Hematopoietic multipotent progenitor cell treated with erythropoietin and hydrocortisone succinate and interleukin-3 and kit ligand, for 4 days (in vitro differentiated cells): ENCODE data around the gene PHC3.
A peak's percentile ranks its signal among the peaks of the same experiment; 100 is the strongest.

Experiments used
- DNase-seq: peaks from one replicate; pipeline ENCODE4 v3.0.0-alpha.2; 2015

Gene PHC3

DNA sequence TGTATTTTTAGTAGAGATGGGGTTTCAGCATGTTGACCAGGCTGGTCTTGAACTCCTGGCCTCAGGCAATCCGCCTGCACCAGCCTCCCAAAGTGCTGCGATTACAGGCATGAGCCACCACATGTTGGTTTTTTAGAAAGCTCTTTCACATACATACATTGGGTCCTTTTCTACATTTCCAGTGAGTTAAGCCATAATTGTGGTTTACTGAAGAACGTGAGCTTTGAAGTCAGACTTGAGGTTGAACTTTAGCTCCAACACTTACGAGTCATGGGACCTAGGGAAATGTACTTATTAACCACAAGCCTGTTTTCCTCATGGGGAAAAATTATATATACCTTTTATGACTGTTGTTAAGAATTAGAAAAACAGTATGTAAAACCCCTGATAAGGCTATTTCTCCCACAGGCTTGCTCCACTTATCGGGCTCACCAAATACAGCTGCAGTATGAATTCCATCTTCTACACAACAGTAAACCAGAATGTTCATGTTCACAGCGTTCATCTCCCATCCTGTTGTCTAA, 104.8 kb downstream of the PHC3 start:
- DNase-seq = peak; percentile 16

DNA sequence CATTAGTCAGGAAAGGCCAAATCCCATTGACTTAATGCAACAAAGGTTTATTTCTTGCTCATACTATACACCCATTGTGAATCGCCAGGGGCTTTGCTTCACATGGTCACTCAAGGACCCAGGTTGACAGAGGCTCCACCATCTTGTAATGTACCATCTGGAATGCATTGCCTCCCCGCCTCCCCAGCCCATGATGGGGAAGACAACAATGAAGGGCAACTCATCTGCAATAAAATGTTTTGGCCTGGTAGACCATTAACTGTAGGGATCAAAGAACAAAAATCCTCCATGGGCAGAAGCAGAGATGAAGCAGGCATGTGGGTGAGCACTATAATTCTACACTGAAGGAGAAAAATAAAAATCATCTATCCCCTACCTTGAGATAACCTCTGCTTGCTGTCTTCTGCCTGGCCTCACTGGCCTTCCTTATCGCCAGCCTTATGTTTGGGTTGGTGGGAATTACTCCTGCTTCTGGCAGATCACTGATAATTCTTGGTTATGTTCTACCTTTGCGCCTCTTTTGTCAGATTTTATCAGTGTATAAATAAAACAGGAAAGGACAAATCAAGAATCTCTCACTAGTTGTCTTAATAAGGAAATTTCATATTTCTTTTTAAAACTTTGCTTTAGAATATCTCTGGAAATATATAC, 106.0 kb downstream of the PHC3 start:
- DNase-seq = no peak

DNA sequence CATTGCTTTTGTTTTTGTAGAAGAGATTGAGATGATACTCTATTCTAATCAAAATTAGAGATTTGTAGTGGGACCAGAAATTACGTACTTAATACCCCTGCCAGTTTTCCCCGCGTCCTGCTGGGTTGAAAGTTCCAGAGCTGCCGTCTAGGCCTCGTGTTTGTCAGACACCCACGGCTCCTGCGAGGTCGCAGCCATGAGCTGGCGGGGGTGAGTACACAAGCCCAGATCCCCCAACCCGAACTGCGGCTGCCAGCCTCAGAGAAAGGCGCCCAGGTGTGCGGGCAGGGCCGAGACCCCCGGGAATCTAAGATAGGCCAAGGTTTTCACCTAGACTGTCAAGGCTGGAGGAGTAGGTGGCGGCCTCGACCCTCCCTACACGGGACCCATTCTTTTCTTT, 117.4 kb downstream of the PHC3 start:
- no peak for DNase-seq

DNA sequence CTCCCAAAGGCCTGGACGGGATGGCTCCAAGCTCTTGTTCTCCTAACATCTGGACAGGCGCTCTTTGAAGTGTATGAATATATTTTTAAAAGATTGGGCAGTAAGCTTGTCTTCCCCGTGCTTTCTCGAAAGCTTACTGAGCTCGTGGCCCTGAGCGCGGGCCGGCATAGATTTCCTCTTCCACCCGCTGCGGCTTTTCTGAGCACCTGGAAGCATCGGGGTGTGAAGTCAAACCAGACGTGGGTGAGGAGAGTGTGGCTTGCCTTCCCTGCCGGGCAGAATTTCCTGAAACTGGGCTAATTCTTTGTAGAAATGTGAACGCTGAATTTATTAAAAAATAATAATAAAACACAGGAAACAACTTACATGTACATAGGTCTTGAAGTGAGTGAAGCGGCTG, 117.8 kb downstream of the PHC3 start:
- DNase-seq = no peak

DNA sequence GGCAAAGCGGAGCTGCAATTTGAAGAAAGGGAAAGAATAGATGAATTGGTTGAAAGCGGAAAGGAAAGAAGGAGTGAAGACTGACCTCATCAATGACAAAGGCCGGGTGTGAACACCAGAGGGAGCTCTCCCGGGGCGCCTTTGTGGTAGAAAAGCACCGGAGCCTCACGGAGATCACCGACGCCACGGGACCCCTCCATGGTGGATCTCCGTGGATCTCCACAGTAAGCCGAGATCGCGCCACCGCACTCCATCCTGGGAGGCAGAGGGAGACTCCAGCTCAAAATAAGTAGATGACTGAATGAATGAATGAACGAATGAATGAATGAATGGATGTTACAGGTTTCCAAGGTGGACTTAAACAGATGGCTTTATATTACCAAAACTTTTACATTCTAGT, 118.8 kb downstream of the PHC3 start:
- DNase-seq = no peak

DNA sequence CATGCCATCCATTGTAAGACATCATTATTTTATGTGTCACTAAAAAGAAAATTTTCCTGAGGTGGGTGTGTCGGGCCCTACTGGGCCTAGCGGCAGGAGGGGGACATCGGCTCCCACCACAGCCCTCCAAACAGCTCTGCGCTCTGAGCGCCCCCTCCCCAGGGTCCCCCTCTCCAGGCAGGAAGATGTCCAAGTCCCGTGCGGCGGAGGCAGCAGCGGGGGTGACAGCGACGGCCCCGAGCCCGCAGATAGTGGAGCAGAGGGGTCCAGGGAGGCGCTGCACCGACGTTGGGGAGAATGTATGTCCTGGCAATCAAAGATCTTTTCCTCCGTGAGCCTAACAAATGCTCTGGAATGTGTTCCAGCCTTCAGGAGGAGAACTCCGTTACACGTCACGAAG, 119.5 kb downstream of the PHC3 start:
- no peak for DNase-seq

DNA sequence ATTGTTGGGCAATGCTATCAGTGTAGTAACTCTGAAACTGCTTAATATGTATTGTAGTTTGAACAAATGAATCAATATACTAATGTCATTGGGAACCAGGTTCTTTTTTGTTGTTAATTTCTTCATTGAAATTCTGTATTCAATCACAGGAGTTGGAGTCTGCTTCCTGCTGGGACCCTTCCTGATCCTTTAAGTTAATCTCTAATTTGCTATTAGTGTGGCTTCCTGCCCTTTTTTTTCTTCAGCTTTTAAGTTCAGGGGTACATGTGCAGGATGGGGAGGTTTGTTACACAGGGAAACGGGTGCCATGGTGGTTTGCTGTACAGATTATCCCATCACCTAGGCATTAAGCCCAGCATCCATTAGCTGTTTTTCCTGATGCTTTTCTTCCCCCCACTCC, 122.1 kb downstream of the PHC3 start:
- no peak for DNase-seq

DNA sequence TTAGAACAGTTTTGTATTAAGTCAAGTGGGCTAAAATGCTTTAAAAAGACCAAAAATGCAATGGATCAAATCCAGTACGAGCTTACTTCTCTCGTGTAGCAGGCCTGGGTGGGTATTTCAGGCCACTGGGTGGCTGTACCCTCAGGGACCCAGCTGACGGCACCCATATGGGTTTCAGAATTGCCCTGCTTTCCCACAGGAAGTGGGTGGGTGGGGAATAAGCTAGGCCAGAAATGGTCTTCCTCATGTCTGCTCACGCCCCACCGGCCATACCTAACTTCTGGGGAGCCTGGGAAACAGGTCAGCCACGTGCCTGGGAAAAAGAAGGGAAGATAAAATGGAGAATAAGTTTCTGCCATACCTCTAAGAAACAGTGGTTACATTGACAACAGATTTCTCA, 123.4 kb downstream of the PHC3 start:
- no peak for DNase-seq

DNA sequence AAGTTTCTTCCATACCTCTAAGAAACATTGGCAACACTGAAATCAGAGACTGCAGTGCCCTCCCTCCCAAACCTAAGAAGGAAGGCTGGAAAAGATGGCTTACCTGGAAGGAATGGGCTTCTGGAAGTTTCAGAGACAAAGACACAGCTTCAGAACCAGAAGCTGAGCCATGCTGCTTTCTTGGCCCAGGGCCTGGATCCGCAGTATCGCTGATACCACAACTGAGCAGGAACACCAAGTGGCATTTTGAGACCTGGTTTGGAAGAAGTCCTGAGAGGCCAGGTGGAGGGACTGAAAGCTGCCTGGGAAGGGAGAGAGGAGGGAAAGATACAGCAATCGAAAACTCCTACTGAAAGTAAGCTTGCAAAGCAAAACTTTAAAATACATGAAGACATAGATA, 124.0 kb downstream of the PHC3 start:
- DNase-seq = no peak

DNA sequence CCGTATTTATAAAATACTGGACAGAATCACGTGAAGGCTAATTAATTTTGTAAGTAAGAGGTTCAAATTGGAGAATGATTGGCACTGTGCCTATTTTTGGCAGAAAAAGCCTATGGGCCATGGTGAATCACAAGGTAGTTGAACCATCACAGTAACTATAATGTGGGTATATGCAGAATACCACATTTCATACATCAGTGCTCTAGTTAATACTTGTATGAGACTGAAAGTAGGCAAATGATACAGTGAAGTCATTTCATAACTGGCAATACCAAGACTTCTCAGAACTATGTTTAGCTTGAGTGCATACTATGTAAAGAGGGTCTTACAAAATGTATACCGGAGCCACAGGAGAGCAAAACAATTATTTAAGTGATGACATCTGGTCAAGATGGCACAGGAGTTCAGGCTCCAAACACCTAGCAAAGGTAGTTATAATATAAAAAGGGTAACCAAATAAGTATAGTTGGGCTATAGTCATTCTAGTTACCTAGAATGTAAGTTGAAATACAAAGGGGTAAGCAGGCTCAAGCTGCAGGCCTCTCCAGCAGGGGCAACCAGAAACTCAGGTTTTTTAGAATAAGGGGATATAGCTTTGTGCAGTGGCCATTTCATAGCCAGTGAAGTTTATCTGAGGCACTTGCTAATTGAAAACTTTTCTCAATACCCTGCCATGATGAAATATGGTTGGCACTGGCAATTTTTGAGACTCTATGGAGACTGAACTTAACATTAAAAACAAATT, 124.7 kb downstream of the PHC3 start:
- DNase-seq = no peak

DNA sequence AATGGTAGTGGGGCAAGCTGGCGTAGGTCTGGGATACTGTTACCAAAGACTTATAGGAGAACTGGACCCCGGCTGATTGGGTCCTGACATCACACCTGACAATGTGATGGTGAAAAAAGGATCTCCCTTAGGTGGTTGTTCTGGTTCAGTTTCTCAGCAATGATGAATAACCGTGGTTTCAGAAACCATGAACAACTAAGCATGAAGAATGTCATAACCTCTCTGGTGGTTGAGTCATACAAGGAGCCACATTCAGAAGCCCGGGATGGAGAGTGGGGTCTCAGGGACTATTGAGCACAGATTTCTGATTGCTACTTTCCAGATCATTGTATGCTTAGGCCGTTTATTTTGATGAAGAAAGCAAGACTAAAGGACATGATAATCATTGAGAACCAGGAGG, 126.3 kb downstream of the PHC3 start:
- no peak for DNase-seq

DNA sequence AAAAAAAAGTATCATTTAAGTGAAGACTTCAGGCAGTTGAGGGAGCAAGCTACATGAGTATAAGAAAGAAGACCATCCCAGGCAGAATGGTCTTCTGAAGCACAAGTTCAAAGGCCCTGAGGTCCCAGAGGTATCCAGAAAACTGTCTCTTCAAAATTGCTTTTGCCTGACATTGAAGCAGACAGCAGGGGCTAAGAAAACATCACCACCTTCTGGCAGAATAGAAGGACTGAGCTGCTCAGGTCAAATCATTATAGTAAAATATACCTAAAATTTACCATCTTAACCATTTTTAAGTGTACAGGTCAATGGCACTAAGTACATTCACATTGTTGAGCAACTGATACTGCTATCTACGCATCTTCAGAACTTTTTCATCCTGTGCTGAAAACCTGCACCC, 127.3 kb downstream of the PHC3 start:
- peak; percentile 66 for DNase-seq

DNA sequence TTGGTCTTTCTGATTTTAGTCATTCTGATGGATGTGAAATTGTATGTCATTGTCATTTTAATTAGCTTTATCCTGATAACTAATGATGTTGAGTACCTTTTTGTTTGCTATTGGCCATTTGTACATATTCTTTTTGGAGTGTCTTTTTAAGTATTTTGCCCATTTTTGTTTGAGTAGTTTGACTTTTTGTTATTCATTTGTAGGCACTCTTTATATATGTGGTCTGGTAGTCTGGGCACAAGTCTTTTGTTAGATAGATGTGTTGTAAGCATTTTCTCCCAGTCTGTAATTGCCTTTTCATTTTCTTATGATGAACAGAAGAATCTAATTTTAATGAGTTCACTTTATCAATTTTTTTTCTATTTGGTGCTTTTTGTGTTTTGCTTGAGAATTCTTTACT, 129.1 kb downstream of the PHC3 start:
- no peak for DNase-seq

DNA sequence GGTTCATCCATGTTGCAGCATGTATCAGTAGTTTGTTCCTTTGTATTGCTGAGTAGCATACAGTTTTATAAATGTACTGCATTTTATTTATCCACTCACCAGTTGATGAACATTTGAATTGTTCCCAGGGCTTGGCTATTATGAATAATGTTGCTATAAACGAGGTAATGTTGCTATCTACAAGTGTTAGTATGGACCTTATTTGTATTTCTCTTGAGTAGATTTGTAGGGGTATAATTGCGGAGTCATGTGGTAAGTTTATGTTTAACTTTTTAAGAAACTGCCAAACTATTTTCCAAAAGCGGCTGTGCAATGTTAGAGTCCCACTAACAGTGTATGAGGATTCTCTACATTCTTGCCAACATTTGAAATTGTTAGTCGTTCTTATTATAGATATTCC, 130.8 kb downstream of the PHC3 start:
- no peak for DNase-seq

DNA sequence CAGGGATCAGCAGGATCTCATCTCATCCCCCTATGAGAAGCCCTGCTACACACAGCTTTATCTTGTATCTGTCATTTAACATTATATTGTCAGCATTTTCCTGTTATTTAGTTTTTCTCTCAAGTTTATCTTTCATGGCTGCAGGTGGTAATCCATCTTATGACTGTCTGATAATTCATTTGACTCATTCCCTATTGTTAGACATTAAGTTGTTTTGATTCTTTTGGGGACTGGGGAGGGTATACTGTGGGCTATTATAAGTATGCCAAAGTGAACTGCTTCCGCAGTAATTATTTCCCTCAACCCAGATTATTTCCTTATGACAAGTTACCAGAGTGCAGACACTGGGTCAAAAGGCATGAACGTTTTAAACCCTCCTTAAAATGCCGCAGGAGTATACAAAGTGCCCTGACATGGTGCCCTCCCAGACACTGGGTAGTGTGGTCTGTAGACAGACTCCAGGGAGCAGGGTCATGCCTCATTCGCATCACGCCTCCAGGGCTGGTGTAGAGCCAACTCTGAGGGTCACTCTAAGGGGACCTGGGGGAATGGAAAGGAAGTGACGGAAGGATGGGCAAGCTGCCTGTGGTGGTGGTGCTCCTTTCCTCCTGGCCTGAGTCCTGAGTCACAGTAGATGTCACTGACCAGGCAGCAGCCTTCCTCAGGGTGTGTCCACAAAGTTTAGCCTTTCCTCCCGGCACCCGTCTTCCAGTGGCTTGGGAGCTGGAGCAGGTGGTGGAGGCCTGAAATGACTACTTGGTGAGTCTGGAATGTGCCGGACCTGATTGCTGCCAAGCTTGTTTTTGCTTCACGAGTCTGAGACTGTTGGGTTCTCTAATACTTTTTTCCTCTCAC, 132.2 kb downstream of the PHC3 start:
- no peak for DNase-seq

DNA sequence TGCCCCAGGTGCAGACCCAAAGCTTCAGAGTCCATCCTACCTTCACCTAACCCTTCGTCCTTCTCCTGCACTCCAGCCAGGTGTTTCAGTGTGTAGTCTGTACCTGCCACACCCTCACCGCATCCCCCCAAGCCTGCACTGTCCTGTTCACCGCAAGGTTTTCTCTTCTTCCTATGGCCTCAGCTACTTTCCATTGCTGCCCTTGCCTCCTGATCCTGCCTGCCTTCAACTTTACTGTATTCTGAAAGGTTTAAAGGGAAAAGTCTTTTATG, 134.5 kb downstream of the PHC3 start:
- no peak for DNase-seq

DNA sequence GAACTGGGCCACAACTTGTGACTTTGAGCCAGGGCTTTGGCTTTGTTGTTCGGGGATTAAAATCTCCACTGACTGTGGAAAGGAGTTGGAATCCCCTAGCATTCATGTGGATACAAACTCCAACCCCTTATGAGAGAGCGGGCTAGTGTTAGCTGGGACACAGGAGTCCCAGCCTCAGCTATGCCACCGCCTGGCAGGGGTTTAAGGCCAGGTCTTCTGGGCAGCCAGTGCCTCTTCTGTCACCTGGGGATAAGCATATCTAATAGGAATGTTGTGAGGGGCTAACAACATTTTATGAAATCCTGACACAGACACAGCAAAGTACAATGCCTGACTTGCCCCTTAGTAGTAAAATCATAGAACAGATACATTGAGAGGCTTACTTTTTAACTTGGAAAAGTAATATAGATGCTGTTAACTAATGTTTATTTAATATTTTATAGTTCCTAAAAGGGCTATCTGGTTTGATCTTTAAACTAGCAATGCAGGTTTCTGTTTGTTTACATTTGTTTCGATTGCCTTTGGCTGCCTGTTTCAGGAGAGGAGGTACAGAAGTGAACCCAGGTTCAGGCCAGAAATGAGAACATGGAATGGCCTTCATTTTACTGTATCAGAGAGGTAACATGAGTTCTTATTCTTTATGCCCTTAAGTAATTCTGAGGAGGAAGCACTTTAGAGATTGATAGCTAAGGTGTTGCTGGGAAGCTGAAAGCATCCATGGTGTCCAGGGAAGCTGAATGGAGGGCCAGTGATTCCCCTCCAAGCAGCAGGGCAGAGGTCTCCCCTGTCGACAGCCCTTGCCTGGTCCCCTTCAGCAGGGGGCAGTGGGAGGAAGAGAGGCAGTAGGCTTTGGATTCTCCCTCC, 135.0 kb downstream of the PHC3 start:
- DNase-seq = no peak

DNA sequence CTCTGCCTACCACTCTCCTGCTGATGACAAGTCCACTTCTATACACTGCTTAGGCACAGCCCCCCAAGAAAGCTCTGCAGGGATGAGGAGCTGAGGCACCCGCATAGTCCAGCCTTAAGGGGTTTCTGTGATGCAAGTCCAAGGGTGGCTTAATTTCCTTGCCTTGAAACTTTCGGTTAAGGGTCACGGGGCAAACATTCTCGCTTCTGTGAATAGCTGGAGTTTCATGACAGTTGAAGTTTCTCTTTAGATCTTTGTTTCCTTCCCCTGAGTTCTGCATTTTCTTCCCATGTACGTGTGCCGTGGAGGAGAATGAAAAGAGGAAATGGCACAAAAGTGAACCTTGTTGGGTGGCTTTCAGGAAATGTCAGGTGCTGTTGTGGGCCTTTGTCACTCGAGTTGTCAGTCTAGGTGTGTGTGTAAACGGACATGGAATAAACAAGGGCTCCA, 136.7 kb downstream of the PHC3 start:
- peak; percentile 67 for DNase-seq

DNA sequence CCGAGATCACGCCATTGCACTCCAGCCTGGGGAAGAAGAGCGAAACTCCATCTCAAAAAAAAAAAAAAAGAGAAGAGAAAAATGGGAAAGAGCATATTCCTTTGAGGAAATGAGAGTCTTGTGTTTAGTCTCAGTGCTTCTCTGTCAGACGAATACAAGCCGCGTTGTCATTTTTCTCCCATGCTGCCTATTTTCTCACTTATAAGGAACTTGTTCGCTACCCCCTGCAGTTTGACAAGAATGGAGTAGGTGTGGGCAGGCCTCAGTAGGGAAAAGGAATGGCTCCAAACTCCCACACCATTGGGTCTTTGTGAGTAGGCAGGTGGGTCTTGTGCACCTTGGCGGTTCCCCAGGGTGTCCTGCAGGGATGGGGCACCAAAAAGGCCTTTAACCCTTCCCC, 137.3 kb downstream of the PHC3 start:
- no peak for DNase-seq

DNA sequence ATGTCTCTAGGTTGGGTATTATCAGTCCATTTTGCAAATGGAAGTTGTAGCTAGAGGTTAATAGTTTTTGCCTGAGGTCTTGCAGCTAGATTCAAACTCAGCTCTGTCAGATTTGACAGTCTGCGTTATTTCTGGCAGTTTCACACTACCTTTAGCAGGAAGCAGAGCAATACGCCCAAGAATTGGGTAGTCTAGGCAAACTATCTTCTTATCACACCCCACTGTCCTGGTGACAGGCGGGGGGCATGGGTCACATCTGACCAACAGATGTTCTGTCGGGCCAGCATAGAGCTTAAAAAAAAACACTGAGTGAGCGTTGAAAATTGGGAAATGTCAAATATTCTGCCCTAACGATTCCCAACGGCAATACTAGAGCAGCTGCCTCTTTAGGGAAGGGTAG, 138.0 kb downstream of the PHC3 start:
- DNase-seq = no peak

DNA sequence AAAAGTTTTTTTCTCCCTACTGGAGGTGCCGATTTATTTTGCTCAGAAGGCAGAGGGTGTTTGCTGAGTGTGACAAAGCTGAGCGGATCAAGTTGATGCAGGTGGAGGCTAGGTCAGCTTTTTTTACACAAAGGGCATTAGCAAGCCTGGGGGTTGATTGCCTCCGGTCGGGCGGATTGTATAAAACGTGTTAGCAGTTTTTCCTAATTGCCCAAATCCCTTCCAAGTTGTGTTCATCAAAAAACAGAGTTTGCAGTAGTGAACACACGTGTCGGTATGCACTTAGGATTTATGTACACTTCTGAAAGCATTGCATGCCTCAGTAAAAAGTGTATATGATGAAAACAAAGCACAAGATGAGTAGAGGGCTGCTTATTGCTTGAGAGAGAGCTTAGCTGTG, 141.1 kb downstream of the PHC3 start:
- no peak for DNase-seq

DNA sequence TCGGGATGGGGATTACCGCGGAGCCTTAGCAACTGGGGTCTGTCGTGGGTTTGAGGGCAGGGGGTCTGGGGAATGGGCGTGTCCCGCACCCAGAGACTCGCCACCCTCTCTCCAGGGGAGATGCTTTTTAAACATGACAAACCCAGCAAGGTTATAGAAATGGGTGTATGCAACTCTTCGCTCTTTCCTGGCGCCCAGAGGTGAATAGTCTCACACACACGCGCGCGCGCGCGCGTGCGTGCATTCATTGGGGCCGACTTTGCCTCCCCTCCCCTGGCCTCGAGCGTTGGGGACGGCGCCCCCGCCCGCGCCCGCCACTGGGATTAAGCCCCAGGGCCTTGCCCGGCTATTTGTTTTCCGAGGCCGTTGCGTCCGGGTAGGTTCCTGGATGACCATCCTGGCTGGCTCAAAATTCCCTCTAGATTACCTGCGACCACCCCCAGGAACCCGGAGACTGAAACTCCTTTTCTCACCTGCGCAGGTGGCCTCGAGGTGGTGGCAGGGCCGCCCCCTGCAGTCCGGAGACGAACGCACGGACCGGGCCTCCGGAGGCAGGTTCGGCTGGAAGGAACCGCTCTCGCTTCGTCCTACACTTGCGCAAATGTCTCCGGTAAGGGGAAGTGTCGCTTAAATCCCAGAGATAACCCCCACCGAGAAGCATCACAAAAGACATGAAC, 143.0 kb downstream of the PHC3 start:
- peak; percentile 65 for DNase-seq
